Measurements from ENCODE around the gene BMF. TPM values are rescaled to one million over a fixed set of nuclear protein-coding genes. Genes with fewer than 3 reads are reported as not detected.
"Not testable (repeated sequence)": the region's sequence is repeated elsewhere in the genome, so short reads cannot be mapped to it uniquely, and the experiment has no call there.

Gene BMF
- total and polyA plus RNA-seq, 2 experiments from 2014 or later, result 15.9 to 41.8 TPM

GRCh38 chr15:40080104-40080503 is 28.6 kb downstream of the BMF start:
- H3K27ac ChIP-seq, result no peak overlapping the region

DNA sequence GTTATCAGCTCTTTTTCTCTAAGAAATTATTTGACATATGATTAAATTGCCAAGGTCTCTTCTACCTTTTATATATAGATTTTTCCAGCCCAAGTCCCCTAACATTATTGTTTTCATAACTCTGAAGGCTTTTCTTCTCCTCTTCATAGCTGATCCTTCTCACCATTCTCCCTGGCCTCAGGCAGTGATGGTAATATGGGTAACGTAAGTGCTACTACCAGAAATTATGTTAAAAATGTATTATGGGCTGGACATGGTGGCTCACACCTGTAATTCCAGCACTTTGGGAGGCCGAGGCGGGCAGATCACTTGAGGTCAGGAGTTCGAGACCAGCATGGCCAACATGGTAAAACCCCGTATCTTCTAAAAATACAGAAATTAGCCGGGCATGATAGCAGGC is 29.2 kb downstream of the BMF start:
- Histone ChIP-seq H3K4me1 (ENCODE audit: insufficient read depth) (peaks cover 35% of the 10 kb centered on the region), H3K4me3 (no peak overlapping the region), H2AFZ (no peak overlapping the region), H3K36me3 (replicated peaks; ENCODE audit: insufficient read depth, low read depth) (no peaks in the 10 kb centered on the region), H3K4me2 (no peak overlapping the region), H3K79me2 (no peaks in the 10 kb centered on the region), H3K9me3 (ENCODE audit: low read depth) (no peaks in the 10 kb centered on the region), H4K20me1 (ENCODE audit: insufficient read depth, poor library complexity, severe bottlenecking) (no peaks in the 10 kb centered on the region), H3K9me2 (replicated peaks; ENCODE audit: insufficient read depth) (no peaks in the 10 kb centered on the region), H3K27me3 (no peaks in the 10 kb centered on the region), H3K27ac (no peak overlapping the region)
- WGBS (ENCODE audit: low lambda C conversion rate, missing lambda C conversion rate), result 94% methylated on average over 6 of the region's 6 CpGs
- TF ChIP-seq EZH2phosphoT487 (IDR thresholded peaks at IDR 0.05; ENCODE audit: low read depth, severe bottlenecking, unreplicated experiment), result no peak
- TF ChIP-seq CTCF (IDR thresholded peaks at IDR 0.05; ENCODE audit: poor library complexity), result no peak
- no peak for TF ChIP-seq EZH2 (IDR thresholded peaks at IDR 0.05; ENCODE audit: borderline replicate concordance)
- DNase-seq (ENCODE audit: low spot score), result no peak

More at GRCh38 chr15:40080104-40080503, 28.6 kb downstream of the BMF start:
- 38% methylated on average over 1 of the region's 1 CpG for WGBS (ENCODE audit: low lambda C conversion rate, missing lambda C conversion rate)
- Histone ChIP-seq H3K4me2 (no peak overlapping the region), H3K79me2 (no peaks in the 10 kb centered on the region), H3K36me3 (replicated peaks; ENCODE audit: insufficient read depth, low read depth) (no peaks in the 10 kb centered on the region), H3K4me3 (no peak overlapping the region), H4K20me1 (ENCODE audit: insufficient read depth, poor library complexity, severe bottlenecking) (no peaks in the 10 kb centered on the region), H2AFZ (no peak overlapping the region), H3K9me3 (ENCODE audit: low read depth) (no peaks in the 10 kb centered on the region), H3K27me3 (no peaks in the 10 kb centered on the region), H3K4me1 (ENCODE audit: insufficient read depth) (peaks cover 39% of the 10 kb centered on the region), H3K9me2 (replicated peaks; ENCODE audit: insufficient read depth) (no peaks in the 10 kb centered on the region)
- no peak for DNase-seq (ENCODE audit: low spot score)
- TF ChIP-seq CTCF (IDR thresholded peaks at IDR 0.05; ENCODE audit: poor library complexity), result no peak
- no peak for TF ChIP-seq EZH2 (IDR thresholded peaks at IDR 0.05; ENCODE audit: borderline replicate concordance)
- no peak for TF ChIP-seq EZH2phosphoT487 (IDR thresholded peaks at IDR 0.05; ENCODE audit: low read depth, severe bottlenecking, unreplicated experiment)

- Histone ChIP-seq H4K20me1 (ENCODE audit: insufficient read depth, poor library complexity, severe bottlenecking) (no peaks in the 10 kb centered on the region), H3K9me3 (ENCODE audit: low read depth) (no peaks in the 10 kb centered on the region), H3K36me3 (replicated peaks; ENCODE audit: insufficient read depth, low read depth) (no peaks in the 10 kb centered on the region), H3K9me2 (replicated peaks; ENCODE audit: insufficient read depth) (no peaks in the 10 kb centered on the region), H3K79me2 (no peaks in the 10 kb centered on the region), H3K4me1 (ENCODE audit: insufficient read depth) (peaks cover 1% of the 10 kb centered on the region), H3K4me2 (no peak overlapping the region), H3K27ac (no peak overlapping the region), H3K27me3 (no peaks in the 10 kb centered on the region), H2AFZ (no peak overlapping the region), H3K4me3 (no peak overlapping the region)
- no peak for DNase-seq (ENCODE audit: low spot score)
- WGBS (ENCODE audit: low lambda C conversion rate, missing lambda C conversion rate), result 88% methylated on average over 18 of the region's 18 CpGs
- no peak for TF ChIP-seq EZH2 (IDR thresholded peaks at IDR 0.05; ENCODE audit: borderline replicate concordance)
- TF ChIP-seq EZH2phosphoT487 (IDR thresholded peaks at IDR 0.05; ENCODE audit: low read depth, severe bottlenecking, unreplicated experiment), result no peak
- TF ChIP-seq CTCF (IDR thresholded peaks at IDR 0.05; ENCODE audit: poor library complexity), result no peak
Measured at GRCh38 chr15:40075298-40076044, 33.2 kb downstream of the BMF start.

- not testable (repeated sequence) for H3K27me3 ChIP-seq; H3K4me3 ChIP-seq; H4K20me1 ChIP-seq (ENCODE audit: insufficient read depth, poor library complexity, severe bottlenecking); H3K4me2 ChIP-seq; DNase-seq (ENCODE audit: low spot score); H3K9me3 ChIP-seq (ENCODE audit: low read depth); H3K27ac ChIP-seq; H2AFZ ChIP-seq; H3K9me2 ChIP-seq (replicated peaks; ENCODE audit: insufficient read depth); H3K36me3 ChIP-seq (replicated peaks; ENCODE audit: insufficient read depth, low read depth); H3K79me2 ChIP-seq; H3K4me1 ChIP-seq (ENCODE audit: insufficient read depth)
- WGBS (ENCODE audit: low lambda C conversion rate, missing lambda C conversion rate), result 96% methylated on average over 8 of the region's 27 CpGs
Measured at GRCh38 chr15:40074656-40075055, 34.0 kb downstream of the BMF start.

- H3K36me3 ChIP-seq (replicated peaks; ENCODE audit: insufficient read depth, low read depth); H3K9me2 ChIP-seq (replicated peaks; ENCODE audit: insufficient read depth); H3K27ac ChIP-seq; H3K4me3 ChIP-seq; H3K4me2 ChIP-seq; H3K79me2 ChIP-seq; H2AFZ ChIP-seq; H3K9me3 ChIP-seq (ENCODE audit: low read depth); H4K20me1 ChIP-seq (ENCODE audit: insufficient read depth, poor library complexity, severe bottlenecking); DNase-seq (ENCODE audit: low spot score); H3K27me3 ChIP-seq: not testable (repeated sequence)
- H3K4me1 ChIP-seq (ENCODE audit: insufficient read depth), result peaks cover 12% of the 10 kb centered on the region
- 97% methylated on average over 32 of the region's 34 CpGs for WGBS (ENCODE audit: low lambda C conversion rate, missing lambda C conversion rate)
Measured at GRCh38 chr15:40073716-40074490, 34.8 kb downstream of the BMF start.

Measured in hepatocyte (in vitro differentiated cells).